KG1 (cell line): Measurements from ENCODE around the gene GUK1.
"Not testable (repeated sequence)": the region's sequence is repeated elsewhere in the genome, so short reads cannot be mapped to it uniquely, and the experiment has no call there.

ENCODE experiments used
- DNase-seq: peaks from one replicate; lab custom pipeline; 2025; lab: John Stamatoyannopoulos, UW

GUK1 gene

DNA sequence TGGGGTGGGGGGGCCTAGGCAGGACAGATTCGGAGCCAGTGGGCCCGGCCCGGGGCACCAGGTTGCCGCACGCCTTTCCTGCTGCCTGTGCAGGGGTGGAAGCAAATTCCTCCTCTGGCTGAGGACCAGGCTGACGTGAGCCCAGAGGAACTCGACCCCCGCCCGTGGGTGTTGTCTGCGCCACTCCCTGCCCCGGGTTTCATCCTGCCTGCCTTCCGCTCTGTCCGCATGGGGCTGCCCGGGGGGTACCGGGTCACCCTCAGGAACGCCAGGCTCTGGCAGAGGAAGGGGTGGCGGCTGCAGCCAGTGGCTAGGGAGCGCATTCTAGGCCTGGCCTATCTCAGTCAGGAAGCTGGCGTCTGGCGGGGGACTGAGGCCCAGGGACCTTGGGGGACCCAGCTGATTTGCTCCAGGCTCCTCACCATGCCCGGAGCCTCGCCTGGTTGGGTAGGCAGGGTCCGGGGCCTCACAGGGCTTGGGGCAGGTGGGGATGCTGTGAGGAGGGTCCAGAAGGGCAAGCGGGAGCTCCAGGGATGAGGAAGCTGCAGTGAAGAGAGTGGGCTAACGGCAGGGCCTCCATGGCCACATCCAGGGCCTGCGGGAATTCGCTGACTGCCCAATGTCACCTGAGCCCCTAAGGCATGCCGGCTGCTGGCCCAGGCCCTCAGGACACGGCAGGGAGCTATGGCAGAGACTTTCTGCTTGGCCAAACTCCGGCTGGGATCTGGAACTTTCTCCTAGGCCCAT, 23.1 kb downstream of the GUK1 start:
- no peak for DNase-seq

DNA sequence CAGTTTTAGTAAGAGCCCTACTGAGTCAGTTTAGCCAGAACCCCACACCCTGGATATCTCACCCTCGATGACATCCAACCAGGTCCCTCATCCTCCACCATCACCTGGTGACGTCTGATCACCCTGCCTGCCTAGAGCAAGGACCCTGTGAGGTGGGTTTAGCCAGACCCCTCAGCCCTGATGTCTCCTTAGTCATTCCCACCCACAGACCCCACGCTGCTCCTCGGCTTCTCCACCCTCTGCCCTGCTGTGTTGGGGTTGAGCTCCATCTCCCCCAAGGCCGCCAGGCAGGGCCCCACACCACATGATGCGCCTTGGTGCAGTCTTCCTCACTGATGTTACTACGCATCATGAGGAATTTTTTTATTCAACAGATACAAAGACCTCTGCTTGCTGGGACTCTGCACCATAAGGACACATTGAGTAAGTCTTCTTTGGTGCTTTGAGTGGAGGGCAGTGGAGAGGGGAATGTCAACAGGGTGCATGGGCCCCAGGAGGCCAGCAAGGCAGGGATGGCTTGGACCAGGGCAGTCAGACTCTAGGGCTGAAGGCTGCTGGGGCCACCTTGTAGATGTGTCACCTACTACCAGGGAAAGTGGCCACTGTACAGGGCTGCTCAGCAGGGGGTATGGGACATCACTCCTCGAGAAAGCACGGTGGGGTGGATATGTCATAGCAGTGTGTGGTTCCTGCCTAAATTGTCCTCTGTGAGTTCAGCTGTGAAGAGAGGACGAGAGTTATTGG, 23.9 kb downstream of the GUK1 start:
- no peak for DNase-seq

DNA sequence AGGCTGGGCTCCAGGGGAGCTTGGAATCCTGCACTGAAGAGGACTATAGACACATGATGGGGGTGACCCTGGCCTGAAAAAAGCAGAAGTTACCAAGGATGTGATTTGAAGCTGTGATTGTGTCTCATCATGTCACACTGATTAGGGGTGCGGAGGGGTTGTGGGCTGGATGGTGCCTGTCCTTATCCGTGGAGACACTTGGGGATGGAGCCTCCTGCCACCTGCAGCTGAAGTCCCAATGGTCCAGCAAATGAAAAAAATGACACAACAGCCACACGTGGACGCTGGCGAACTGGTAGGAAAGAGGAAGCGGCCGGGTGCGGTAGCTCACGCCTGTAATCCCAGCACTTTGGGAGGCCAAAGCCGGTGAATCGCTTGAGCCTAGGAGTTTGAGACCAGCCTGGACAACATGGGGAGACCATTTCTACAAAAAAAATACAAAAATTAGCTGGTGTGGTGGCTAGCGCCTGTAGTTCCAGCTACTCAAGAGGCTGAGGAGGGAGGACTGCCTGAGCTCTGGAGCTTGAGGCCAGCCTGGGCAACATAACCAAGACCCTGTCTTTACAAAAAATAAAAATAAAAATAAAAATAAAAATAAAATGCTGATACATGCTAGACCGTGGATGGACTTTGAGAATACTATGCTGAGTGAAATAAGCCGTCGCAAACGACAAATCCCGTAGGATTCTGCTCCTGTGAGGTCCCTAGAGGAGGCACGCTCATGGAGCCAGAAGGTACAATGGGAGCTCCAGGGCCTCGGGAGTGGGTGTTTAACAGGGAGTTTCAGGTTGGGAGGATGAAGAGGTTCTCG, 24.7 kb downstream of the GUK1 start:
- no peak for DNase-seq

DNA sequence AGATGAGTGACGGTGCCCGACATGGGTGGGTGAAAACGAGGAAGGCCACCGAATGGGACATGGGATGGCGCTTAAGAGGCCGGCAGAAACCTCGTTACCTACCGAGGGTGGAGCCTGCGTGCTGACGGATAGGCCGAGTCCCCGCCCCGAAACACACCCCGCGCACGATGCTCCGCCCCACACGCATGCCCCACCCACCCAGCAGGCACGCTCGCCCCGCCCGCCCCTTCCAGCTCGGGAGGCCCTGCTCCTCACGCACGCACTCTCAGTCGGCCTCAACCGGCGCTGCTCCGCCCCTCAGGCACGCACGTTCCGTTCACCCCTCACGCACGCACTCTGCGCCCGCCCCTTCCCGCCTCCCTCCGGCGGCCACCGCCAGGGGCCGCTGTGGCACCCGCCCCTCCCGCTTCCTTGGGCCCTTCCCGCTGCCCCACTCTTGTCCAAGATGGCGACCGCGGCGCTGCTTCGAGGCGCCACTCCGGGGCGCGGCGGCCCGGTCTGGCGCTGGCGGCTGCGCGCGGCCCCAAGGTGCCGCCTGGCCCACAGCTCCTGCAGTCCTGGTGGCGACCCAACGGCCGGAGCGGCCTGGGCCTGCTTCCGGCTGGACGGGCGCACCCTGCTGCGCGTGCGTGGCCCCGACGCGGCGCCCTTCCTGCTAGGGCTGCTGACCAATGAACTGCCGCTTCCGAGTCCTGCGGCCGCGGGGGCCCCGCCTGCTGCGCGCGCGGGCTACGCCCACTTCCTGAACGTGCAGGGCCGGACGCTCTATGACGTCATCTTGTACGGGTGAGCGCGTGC, 25.5 kb downstream of the GUK1 start, which contains the start of gene IBA57:
TSS of gene IBA57 (plus strand) at position 433 of the 798 bp plus-strand sequence. CDS start at position 446, 13 bp downstream.
- DNase-seq, result peak; percentile 90

DNA sequence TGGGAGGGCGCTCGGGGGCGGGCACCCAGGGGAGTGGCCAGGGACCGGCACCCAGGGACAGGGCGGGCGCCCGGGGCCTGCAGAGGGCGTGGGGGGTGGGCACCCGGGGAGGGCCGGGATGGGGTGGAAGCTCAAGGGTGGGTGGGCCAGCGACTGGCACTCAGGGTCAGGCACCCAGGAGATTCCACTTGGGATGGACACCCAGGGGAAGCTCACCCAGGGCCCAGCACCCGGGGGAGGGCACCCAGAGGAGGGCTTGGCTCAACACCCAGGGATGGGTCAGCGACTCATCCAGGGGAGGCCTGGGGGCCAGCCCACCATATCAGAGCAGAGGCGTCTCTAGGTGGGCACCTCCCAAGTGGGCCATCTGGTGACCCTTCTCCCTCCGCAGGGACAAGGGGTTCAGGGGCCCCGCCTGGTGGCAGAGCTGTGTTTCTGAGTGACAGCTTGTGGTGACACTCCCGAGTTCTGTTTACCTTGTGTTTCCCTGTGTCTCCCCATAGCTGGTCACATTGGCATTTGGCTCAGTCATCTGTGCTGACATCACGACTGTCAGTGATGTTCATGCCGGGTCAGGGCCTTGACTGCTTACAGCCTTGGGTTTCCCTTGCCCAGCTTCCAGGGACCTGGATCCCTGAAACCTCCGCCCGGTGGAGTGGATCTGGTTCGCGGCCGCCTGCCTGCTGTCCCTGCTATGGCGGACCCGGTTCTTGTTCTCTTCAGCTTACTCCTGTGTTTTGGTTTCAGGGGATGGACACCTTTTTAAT, 26.3 kb downstream of the GUK1 start:
- peak; percentile 55 for DNase-seq

DNA sequence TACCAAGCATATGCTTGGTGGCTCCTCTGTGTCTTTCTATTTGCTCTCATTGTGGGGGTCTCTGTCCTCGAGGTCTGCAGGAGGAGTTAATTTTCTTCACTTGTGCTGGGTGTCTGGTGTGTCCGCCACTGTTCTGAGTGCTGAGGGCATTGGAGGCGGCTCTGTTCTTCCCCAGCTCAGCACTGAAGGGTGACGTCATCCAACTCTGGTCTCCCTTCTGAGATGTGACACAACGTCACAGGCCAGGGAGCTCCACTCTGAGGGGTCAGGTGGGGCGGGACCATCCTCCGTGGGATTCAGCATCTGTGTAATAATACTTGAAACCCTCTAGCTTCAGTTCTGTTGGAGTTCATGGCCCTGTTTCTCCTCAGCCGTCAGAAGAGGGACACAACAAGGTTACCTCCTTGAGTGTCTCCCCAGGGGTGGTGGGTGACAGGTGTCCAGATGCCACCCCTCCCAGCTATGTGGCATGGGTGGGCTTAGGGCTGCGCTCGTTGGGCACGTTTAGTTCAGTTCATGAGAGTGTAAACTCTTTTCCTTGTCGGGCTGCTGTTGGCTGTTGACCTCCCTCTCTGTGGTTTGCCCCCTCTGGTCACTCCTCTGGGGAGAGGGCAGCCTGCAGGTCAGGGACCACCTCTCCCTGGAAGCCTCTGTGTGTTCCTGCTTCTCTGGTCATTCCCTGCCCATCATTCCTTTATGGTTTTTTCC, 28.6 kb downstream of the GUK1 start:
- no peak for DNase-seq

DNA sequence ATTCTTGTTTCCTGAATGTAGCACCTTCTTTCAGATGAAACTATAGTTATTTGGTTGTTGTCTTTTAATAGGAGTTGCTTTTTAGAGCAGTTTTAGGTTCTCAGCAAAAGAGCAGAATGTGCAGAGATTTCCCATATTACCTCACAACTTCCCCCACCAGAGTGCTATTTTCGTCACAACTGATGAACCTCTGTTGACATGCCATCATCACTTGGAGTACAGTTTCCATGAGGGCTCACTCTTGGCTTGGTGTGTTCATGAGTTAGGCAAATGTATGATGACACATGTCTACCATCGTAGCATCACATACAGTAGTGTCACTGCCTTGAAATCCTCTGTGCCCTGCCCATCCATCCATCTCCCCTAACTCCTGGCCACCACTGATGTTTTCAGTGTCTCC, 29.3 kb downstream of the GUK1 start:
- no peak for DNase-seq

DNA sequence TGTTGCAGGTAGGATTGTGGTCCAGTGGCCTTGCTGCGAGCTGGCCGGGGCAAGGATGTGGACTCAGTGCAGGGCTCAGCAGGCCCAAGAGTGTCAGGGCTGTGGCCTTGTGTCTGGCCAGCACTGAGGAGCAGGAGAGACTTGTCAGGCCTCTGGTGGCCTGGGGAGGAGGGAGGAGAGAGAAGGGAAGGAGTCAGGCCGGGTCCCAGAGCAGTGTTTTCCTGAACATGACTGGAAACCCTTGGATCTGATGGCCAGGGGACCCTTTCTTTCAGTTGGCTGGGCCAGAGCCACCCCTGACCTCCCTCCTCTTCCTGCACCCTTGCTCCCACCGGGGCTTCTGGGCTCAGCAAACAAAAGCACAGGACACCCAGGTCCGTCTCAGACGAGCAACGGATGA, 30.6 kb downstream of the GUK1 start:
- no peak for DNase-seq

DNA sequence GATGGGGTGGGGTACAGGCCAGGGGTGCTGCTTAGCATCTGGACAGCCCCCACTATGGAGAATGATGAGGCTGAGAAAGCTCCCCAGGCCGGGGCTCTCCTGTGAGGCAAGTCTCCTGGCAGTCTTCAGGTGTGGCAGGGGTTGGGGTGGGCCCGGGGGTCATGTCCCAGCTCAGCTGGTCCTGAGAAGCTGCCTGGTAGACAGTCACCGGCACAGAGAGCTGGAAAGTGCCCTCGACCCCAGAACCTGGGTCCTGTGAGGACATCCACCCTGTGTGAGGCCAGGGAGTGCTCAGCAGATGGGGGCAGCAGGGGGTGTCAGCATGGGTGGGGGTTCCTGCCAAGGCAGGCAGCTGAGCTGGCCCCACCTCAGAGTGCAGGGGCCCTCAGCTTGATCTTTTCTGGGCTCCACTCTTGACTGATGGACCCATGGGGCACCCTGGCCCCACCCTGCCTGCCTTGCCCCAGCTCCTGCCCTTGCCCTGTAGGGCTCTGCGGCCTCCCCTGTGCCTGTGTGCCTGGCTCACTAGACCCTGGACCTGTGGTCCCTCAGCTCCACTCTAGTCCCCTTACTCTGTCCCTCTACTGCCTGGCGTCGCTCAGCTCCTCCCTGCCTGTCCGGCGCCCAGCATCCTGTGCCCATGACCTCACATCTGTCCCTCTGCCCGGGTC, 31.3 kb downstream of the GUK1 start:
- no peak for DNase-seq

DNA sequence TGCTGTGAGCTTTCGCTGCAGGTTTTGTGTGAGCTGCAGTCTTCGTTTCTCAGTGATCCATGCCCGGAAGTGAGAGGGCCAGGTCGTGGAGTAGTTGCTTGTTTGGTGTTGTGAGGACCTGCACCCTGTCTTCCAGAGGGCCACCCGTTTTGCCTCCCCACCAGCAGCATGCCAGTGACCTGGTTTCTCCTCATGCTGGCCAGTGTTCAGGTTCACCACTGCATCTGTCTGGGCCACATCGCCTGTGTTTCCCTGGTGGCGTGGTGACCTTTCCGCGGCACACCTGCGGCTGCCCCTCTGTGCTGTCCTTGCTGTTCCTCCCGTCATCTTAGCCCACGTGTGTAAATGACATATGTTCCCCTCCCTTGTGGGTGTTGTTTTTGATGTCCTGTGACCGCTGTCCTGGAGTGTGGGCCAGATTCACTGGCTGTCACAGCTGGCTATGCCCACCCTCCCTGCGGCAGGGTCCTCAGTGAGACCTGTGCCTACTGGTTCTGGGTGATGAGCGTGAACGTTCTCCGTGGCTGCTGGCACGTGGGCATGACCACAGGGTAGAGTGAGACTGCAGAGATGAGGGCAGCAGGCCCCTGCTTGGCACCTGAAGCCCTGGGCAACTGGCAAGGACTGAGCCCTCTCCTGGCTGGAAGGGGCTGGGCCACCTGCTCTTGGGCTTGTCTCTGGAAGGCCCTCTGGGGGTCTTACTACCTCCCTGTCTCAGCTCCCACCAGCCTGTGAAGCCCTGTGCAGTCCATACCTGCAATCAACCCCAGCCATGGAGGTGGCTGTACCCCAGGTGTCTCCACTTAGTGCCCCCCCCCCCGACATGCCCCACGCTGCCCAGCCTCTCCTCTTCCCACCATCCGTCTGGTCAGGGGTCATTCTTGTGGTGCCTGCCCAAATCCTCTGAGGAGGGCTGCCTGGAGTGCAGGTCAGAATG, 32.8 kb downstream of the GUK1 start:
- no peak for DNase-seq

DNA sequence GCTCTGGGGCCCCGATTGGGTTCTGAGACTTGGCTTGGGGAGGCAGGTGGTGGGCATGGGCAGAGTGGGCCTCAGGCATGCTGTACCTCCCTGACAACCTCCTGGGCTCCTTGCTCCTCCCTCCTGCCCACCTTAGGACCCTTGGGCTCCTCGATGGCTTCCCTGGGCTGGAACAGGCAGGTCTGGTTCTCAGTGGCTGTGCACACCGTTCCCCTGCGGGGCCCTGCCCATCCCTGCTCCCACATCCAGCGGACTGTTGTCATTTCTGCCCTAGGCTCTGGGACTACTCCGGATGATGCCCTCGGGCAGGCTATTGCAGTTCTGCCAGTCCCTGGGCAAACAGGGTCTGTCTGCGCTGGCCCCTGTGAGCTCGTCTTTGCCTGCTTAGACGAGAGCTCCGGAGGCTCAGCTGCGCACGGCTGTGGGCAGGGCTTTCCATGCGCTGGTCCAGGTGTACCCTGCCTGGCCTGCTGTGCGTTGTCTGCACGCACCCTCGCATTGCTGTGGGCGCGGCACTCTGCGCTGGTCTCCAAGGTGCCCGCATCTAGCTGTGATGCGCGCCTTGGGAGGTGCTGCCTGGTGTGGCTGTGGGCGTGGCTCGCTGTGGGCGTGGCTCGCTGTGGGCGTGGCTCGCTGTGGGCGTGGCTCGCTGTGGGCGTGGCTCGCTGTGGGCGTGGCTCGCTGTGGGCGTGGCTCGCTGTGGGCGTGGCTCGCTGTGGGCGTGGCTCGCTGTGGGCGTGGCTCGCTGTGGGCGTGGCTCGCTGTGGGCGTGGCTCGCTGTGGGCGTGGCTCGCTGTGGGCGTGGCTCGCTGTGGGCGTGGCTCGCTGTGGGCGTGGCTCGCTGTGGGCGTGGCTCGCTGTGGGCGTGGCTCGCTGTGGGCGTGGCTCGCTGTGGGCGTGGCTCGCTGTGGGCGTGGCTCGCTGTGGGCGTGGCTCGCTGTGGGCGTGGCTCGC, 33.7 kb downstream of the GUK1 start:
- not testable (repeated sequence) for DNase-seq

DNA sequence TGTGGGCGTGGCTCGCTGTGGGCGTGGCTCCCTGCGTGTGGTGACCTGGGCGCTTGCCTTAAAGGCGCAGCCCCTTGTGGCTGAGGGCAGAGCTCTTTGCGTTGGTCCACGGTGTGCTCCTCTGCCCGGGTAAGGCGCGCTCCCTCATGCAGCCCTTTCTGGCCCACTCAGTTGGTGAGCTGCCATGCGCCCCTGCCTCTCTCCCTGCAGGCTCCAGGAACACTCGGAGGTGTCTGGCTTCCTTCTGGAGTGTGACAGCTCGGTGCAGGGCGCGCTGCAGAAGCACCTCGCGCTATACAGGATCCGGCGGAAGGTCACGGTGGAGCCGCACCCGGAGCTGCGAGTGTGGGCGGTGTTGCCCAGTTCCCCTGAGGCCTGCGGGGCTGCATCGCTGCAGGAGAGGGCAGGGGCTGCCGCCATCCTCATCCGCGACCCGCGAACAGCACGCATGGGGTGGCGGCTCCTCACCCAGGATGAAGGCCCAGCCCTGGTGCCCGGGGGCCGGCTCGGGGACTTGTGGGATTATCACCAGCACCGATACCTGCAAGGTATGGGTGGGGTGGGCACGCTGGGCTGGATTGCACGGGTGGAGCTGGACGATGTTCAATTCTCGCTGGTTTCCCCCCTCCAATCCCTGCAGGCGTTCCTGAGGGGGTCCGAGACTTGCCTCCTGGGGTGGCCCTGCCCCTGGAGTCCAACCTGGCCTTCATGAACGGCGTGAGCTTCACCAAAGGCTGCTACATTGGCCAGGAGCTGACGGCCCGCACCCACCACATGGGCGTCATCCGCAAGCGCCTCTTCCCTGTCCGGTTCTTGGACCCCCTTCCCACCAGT, 34.6 kb downstream of the GUK1 start:
- DNase-seq, result no peak

DNA sequence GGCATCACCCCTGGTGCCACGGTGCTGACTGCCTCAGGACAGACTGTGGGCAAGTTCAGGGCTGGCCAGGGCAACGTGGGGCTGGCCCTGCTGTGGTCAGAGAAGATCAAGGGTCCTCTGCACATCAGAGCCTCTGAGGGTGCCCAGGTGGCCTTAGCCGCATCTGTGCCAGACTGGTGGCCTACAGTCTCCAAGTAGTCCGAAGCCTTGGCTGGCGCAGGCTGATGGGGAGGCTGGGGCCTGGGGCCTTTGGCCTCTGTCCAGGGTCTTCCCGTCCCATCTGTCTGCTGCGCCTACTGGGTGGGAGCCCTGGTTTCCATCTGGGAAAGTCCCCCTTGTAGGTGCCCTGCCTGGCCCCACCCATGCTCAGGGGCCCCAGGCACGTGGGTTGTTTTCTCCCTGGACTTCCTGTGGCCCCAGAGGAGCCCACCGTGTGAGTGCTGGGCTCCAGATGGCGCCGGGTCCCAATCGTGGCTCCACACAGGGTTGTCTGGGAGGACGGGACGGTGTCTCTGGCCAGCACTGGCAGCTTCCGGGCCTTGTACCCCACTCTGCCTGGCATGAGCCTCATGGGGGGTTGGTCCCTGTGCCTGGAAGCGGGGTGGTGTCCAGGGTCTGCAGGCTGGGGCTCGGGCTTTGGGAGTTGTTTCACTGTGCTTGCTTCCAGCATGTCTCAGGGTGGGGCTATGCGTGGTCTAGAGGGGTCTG, 35.4 kb downstream of the GUK1 start:
- no peak for DNase-seq

DNA sequence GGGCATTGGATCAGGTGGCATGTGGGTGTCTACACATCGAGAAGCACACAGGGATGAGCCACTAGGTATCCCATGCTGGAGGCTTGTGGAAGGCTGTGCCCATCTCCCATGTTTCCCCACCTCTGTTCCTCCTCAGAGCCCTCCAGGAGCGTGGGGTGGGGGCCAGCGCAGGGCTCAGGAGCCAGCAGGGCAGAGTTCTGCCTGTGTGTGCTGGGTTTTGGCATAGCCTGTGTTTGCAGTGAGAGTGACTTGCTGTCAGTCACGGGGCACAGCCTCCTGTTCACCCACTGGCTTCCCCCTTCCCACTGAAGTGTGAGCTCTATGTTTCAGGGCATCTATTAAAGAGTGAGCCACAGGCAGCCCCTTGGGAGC, 35.9 kb downstream of the GUK1 start:
- no peak for DNase-seq

DNA sequence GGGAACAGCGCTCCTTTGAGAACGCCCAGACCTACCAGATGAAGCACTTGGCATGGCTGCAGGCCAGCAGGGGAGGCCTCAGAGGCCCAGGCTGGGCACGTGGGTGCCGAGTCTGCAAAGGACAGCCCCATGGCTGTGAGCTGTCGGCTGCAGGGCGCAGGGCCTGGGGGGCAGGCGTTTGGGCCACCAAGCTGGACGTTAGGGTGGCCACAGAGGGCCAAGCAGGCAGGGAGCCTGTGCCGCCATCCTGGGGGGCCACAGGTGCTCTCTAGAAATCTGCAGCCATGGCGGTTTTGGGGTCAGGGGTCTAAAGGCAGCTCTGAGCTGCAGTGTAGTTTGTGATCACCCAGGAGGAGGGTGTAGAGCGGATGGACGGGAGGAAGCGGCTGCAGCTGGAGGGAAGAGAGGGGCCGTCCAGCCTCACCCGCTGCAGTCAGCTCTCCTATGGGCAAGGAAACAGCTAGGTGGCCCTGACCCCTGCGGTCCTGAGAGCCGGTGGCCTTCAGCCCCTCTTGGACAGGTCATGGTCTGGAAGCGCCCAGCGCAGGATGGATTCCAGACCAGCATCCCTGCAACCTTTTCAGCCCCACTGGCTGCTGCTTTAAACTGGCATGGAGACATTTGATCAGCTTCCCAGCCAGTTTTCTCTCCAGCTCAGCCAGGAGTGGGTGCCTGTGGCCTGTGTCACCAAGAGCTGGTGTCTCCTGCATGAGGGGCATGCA, 36.5 kb downstream of the GUK1 start:
- no peak for DNase-seq

DNA sequence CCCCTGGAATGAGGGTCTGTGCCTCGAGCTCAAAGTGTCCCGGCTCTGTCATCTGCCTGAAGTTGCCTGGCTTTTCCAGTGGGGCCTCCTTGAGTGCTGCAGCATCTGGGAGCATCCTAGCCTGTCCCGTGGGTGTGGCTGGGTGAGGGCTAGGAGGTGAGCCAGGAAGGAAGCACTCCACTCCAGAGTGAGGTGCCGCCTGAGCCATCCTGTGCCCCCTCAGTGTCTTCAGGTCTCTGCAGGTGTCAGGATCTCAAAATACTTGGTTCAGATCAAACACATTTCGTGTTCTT, 37.0 kb downstream of the GUK1 start:
- DNase-seq, result no peak
